ENCODE data around the gene OR51B5. TPM values are rescaled to one million over a fixed set of nuclear protein-coding genes. Genes with fewer than 3 reads are reported as not detected.
"Not testable (repeated sequence)": the region's sequence is repeated elsewhere in the genome, so short reads cannot be mapped to it uniquely, and the experiment has no call there.

The OR51B5 gene
- total and polyA plus RNA-seq, 2 donors (not counting 1 experiment from before 2014, with no cell fraction given), result 0.06 to 0.17 TPM

GRCh38 chr11:5297721-5298323, 45.5 kb downstream of the OR51B5 start:
- Histone ChIP-seq H3K27ac (ENCODE audit: insufficient read depth, low read length) (no peak overlapping the region), H3K9me3 (ENCODE audit: control insufficient read depth, insufficient read depth, low read depth, low read length) (no peaks in the 10 kb centered on the region), H3K79me2 (ENCODE audit: control insufficient read depth, insufficient read depth, low read length) (no peaks in the 10 kb centered on the region), H3K27me3 (ENCODE audit: control insufficient read depth, insufficient read depth, low read length) (no peaks in the 10 kb centered on the region), H3K4me1 (ENCODE audit: control insufficient read depth, extremely low read depth, insufficient read depth, low read length) (peaks cover 2% of the 10 kb centered on the region), H4K20me1 (ENCODE audit: control insufficient read depth, extremely low read depth, insufficient read depth, low read length) (no peaks in the 10 kb centered on the region), H3K36me3 (ENCODE audit: control insufficient read depth, insufficient read depth, low read length) (no peaks in the 10 kb centered on the region), H2AFZ (ENCODE audit: low read length) (peak overlapping the region; percentile 23), H3K4me3 (replicated peaks in 1 of 4; ENCODE audit: control extremely low read depth in 1 of 4, insufficient read depth in 1 of 4, low read depth in 3 of 4, low read length in 4 of 4) (no peak overlapping the region), H3K9ac (ENCODE audit: insufficient read depth, low read length) (no peak overlapping the region), H3K4me2 (ENCODE audit: extremely low read depth, insufficient read depth, low read length) (no peak overlapping the region)
- DNase-seq (ENCODE audit: low read depth in 2 of 2), result peak; percentile 13 to 15
- no peak for TF ChIP-seq CTCF (conservative IDR thresholded peaks at IDR 0.05 in 1 of 2, IDR thresholded peaks at IDR 0.05 in 1 of 2; ENCODE audit: low read depth in 1 of 2, low read length in 2 of 2)
- no peak for TF ChIP-seq EZH2 (IDR thresholded peaks at IDR 0.05; ENCODE audit: low read length, missing control alignments)

- H3K9ac ChIP-seq (ENCODE audit: insufficient read depth, low read length); H3K4me1 ChIP-seq (ENCODE audit: control insufficient read depth, extremely low read depth, insufficient read depth, low read length); H3K4me3 ChIP-seq (replicated peaks in 1 of 4; ENCODE audit: control extremely low read depth in 1 of 4, insufficient read depth in 1 of 4, low read depth in 3 of 4, low read length in 4 of 4); H3K27me3 ChIP-seq (ENCODE audit: control insufficient read depth, insufficient read depth, low read length); H2AFZ ChIP-seq (ENCODE audit: low read length); H3K9me3 ChIP-seq (ENCODE audit: control insufficient read depth, insufficient read depth, low read depth, low read length); H3K27ac ChIP-seq (ENCODE audit: insufficient read depth, low read length); H3K36me3 ChIP-seq (ENCODE audit: control insufficient read depth, insufficient read depth, low read length); H3K79me2 ChIP-seq (ENCODE audit: control insufficient read depth, insufficient read depth, low read length); H3K4me2 ChIP-seq (ENCODE audit: extremely low read depth, insufficient read depth, low read length); DNase-seq (ENCODE audit: low read depth in 2 of 2); H4K20me1 ChIP-seq (ENCODE audit: control insufficient read depth, extremely low read depth, insufficient read depth, low read length): not testable (repeated sequence)
These were observed 48.9 kb downstream of the OR51B5 start for GRCh38 chr11:5294342-5294995.

GRCh38 chr11:5293028-5293427, 50.3 kb downstream of the OR51B5 start:
- H3K36me3 ChIP-seq (ENCODE audit: control insufficient read depth, insufficient read depth, low read length), result no peaks in the 10 kb centered on the region
- no peaks in the 10 kb centered on the region for H3K79me2 ChIP-seq (ENCODE audit: control insufficient read depth, insufficient read depth, low read length)
- H3K4me2 ChIP-seq (ENCODE audit: extremely low read depth, insufficient read depth, low read length), result no peak overlapping the region
- no peak overlapping the region for H3K9ac ChIP-seq (ENCODE audit: insufficient read depth, low read length)
- H2AFZ ChIP-seq (ENCODE audit: low read length), result no peak overlapping the region
- no peak overlapping the region for H3K27ac ChIP-seq (ENCODE audit: insufficient read depth, low read length)
- TF ChIP-seq CTCF (conservative IDR thresholded peaks at IDR 0.05 in 1 of 2, IDR thresholded peaks at IDR 0.05 in 1 of 2; ENCODE audit: low read depth in 1 of 2, low read length in 2 of 2) (no peak), EZH2 (IDR thresholded peaks at IDR 0.05; ENCODE audit: low read length, missing control alignments) (no peak)
- no peak overlapping the region for H3K4me3 ChIP-seq (replicated peaks in 1 of 4; ENCODE audit: control extremely low read depth in 1 of 4, insufficient read depth in 1 of 4, low read depth in 3 of 4, low read length in 4 of 4)
- H4K20me1 ChIP-seq (ENCODE audit: control insufficient read depth, extremely low read depth, insufficient read depth, low read length), result no peaks in the 10 kb centered on the region
- H3K9me3 ChIP-seq (ENCODE audit: control insufficient read depth, insufficient read depth, low read depth, low read length), result no peaks in the 10 kb centered on the region
- H3K27me3 ChIP-seq (ENCODE audit: control insufficient read depth, insufficient read depth, low read length), result no peaks in the 10 kb centered on the region
- peak in 1 of 2 donors; percentile 9 for DNase-seq (ENCODE audit: low read depth in 2 of 2)
- H3K4me1 ChIP-seq (ENCODE audit: control insufficient read depth, extremely low read depth, insufficient read depth, low read length), result peaks cover 4% of the 10 kb centered on the region

Other genes starting within 250 kb of the OR51B5 start
- gene OR52A5, start 205.2 kb downstream of the OR51B5 start, total RNA-seq, result not detected in 2 replicates
- gene OR52A5, start 205.2 kb downstream of the OR51B5 start, polyA plus RNA-seq, result not detected in 2 replicates
- not detected in 2 replicates for gene OR52A1, start 188.8 kb downstream of the OR51B5 start, total RNA-seq
- not detected in 2 replicates for gene OR52A1, start 188.8 kb downstream of the OR51B5 start, polyA plus RNA-seq
- not detected in 2 replicates for gene OR51V1, start 142.8 kb downstream of the OR51B5 start, total RNA-seq
- not detected in 2 replicates for gene OR51V1, start 142.8 kb downstream of the OR51B5 start, polyA plus RNA-seq
- gene HBB, start 116.5 kb downstream of the OR51B5 start, total RNA-seq, result not detected in 2 replicates
- 0.16 and 0.22 TPM in 2 replicates for gene HBB, start 116.5 kb downstream of the OR51B5 start, polyA plus RNA-seq
- 5.9 TPM in 1 of 2 replicates, not detected in the other for gene HBD, start 109.0 kb downstream of the OR51B5 start, total RNA-seq
- 17.1 and 53.4 TPM in 2 replicates for gene HBD, start 109.0 kb downstream of the OR51B5 start, polyA plus RNA-seq
- not detected in 2 replicates for gene HBG1, start 93.7 kb downstream of the OR51B5 start, total RNA-seq
- gene HBG1, start 93.7 kb downstream of the OR51B5 start, polyA plus RNA-seq, result 0.41 and 0.46 TPM in 2 replicates
- gene HBG2, start 88.7 kb downstream of the OR51B5 start, total RNA-seq, result not detected in 2 replicates
- 0.93 and 2.6 TPM in 2 replicates for gene HBG2, start 88.7 kb downstream of the OR51B5 start, polyA plus RNA-seq
- 0.33 TPM in 1 of 2 replicates, not detected in the other for gene HBE1, start 73.6 kb downstream of the OR51B5 start, total RNA-seq
- 2.0 and 3.1 TPM in 2 replicates for gene HBE1, start 73.6 kb downstream of the OR51B5 start, polyA plus RNA-seq
- 0.17 TPM in 1 of 2 replicates, not detected in the other for gene OR51B4, start 41.6 kb downstream of the OR51B5 start, total RNA-seq
- not detected in 2 replicates for gene OR51B4, start 41.6 kb downstream of the OR51B5 start, polyA plus RNA-seq
- not detected in 2 replicates for gene OR51B2, start 19.2 kb downstream of the OR51B5 start, total RNA-seq
- not detected in 2 replicates for gene OR51B2, start 19.2 kb downstream of the OR51B5 start, polyA plus RNA-seq
- gene OR51B6, start 8.0 kb upstream of the OR51B5 start, total RNA-seq, result not detected in 2 replicates
- gene OR51B6, start 8.0 kb upstream of the OR51B5 start, polyA plus RNA-seq, result not detected in 2 replicates
- gene OR51M1, start 40.3 kb upstream of the OR51B5 start, total RNA-seq, result not detected in 2 replicates
- 0.06 TPM in 1 of 2 replicates, not detected in the other for gene OR51M1, start 40.3 kb upstream of the OR51B5 start, polyA plus RNA-seq
- not detected in 2 replicates for gene OR51Q1, start 78.6 kb upstream of the OR51B5 start, total RNA-seq
- not detected in 2 replicates for gene OR51Q1, start 78.6 kb upstream of the OR51B5 start, polyA plus RNA-seq
- 0.17 and 0.26 TPM in 2 replicates for gene OR51I1, start 98.0 kb upstream of the OR51B5 start, total RNA-seq
- gene OR51I1, start 98.0 kb upstream of the OR51B5 start, polyA plus RNA-seq, result not detected in 2 replicates
- under 0.01 TPM in 1 of 2 replicates, not detected in the other for gene OR51I2, start 105.8 kb upstream of the OR51B5 start, total RNA-seq
- gene OR51I2, start 105.8 kb upstream of the OR51B5 start, polyA plus RNA-seq, result not detected in 2 replicates
- not detected in 2 replicates for gene OR52D1, start 145.2 kb upstream of the OR51B5 start, total RNA-seq
- not detected in 2 replicates for gene OR52D1, start 145.2 kb upstream of the OR51B5 start, polyA plus RNA-seq
- 0.17 TPM in 1 of 2 replicates, not detected in the other for gene UBQLN3, start 166.4 kb upstream of the OR51B5 start, total RNA-seq
- gene UBQLN3, start 166.4 kb upstream of the OR51B5 start, polyA plus RNA-seq, result not detected in 2 replicates
- gene UBQLNL, start 173.2 kb upstream of the OR51B5 start, total RNA-seq, result under 0.01 and 0.17 TPM in 2 replicates
- gene UBQLNL, start 173.2 kb upstream of the OR51B5 start, polyA plus RNA-seq, result 0.09 and 0.10 TPM in 2 replicates
- 0.50 and 0.51 TPM in 2 replicates for gene OR52H1, start 205.0 kb upstream of the OR51B5 start, total RNA-seq
- not detected in 2 replicates for gene OR52H1, start 205.0 kb upstream of the OR51B5 start, polyA plus RNA-seq
- gene OR52B6, start 237.4 kb upstream of the OR51B5 start, total RNA-seq, result not detected in 2 replicates
- gene OR52B6, start 237.4 kb upstream of the OR51B5 start, polyA plus RNA-seq, result not detected in 2 replicates